ENCODE results near the gene CYBA. TPM values are rescaled to one million over a fixed set of nuclear protein-coding genes. Genes with fewer than 3 reads are reported as not detected.

Gene CYBA
- total RNA-seq, 1 donor from 2014 or later: 116 TPM

DNA sequence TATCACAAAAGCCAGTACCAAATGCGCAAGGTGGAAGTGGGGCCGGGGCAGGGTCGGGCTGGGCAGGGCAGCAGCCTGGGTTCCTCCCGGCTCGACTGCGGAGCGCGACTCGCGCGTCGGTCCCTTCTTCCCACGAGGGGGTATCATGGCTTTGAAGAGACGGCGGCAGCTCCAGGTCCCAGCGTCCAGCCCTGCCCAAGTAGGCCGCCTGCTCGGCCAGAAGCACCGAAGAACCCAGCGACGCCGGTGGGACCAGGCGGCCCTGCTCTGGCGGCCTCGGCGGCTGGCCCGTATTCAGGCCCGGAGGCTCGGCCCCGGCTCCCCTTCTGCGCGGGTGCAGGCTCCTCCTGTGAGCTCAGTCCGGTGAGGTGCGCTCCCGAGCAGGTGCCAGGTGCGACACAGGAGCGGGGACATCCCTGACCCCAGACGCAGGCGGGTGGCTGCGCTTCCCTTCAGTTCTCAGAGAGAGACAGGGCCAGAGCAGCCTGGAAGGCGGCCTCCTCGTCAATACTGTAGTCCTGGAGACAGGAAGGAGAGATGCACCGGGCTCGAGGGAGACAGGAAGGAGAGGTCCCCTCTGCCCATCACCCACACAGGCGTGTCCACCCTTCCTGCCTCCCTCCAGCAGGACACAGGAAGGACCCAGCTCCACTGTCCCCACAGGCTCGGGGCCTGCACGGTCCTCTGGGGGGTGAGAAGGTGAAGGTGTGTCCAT, 46.4 kb upstream of the CYBA start:
- H3K27me3 Mint-ChIP-seq (ENCODE audit: low read depth): no peaks in the 10 kb centered on the region
- no peaks in the 10 kb centered on the region for H3K36me3 Mint-ChIP-seq
- H3K4me1 Mint-ChIP-seq: no peaks in the 10 kb centered on the region
- H3K4me3 Mint-ChIP-seq: no peak overlapping the region
- DNase-seq (ENCODE audit: low spot score in 2 of 2, unreplicated experiment in 2 of 2): no peak
- no peak overlapping the region for H3K27ac Mint-ChIP-seq
- H3K9me3 Mint-ChIP-seq: no peaks in the 10 kb centered on the region
- TF ChIP-seq, protein P1, sequence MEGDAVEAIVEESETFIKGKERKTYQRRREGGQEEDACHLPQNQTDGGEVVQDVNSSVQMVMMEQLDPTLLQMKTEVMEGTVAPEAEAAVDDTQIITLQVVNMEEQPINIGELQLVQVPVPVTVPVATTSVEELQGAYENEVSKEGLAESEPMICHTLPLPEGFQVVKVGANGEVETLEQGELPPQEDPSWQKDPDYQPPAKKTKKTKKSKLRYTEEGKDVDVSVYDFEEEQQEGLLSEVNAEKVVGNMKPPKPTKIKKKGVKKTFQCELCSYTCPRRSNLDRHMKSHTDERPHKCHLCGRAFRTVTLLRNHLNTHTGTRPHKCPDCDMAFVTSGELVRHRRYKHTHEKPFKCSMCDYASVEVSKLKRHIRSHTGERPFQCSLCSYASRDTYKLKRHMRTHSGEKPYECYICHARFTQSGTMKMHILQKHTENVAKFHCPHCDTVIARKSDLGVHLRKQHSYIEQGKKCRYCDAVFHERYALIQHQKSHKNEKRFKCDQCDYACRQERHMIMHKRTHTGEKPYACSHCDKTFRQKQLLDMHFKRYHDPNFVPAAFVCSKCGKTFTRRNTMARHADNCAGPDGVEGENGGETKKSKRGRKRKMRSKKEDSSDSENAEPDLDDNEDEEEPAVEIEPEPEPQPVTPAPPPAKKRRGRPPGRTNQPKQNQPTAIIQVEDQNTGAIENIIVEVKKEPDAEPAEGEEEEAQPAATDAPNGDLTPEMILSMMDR (IDR thresholded peaks at IDR 0.05; ENCODE audit: unreplicated experiment): no peak

DNA sequence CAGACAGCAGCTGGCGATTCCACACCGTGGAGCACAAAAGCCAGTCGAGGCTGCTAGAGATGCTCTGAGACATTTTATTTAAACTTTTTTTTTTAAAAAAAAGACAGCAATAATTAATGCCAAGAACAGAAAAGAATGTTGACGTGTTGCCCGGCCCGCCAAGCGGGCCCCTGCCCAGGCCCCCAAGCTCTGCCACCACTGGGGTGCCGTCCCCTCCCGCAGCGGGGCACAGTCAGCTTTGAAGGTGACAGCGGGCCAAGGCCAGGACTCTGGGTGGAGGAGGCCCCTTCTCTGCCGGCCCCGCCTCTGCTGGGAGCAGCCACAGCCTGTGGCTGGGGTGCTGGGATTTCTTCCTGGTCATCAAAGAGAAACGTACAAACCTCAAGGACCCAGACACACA, 45.6 kb upstream of the CYBA start:
- Mint-ChIP-seq H3K27ac (no peak overlapping the region), H3K4me1 (no peaks in the 10 kb centered on the region), H3K36me3 (no peaks in the 10 kb centered on the region), H3K4me3 (no peak overlapping the region), H3K27me3 (ENCODE audit: low read depth) (no peaks in the 10 kb centered on the region), H3K9me3 (no peaks in the 10 kb centered on the region)
- no peak for DNase-seq (ENCODE audit: low spot score in 2 of 2, unreplicated experiment in 2 of 2)
- TF ChIP-seq, protein P1 (IDR thresholded peaks at IDR 0.05; ENCODE audit: unreplicated experiment): no peak

DNA sequence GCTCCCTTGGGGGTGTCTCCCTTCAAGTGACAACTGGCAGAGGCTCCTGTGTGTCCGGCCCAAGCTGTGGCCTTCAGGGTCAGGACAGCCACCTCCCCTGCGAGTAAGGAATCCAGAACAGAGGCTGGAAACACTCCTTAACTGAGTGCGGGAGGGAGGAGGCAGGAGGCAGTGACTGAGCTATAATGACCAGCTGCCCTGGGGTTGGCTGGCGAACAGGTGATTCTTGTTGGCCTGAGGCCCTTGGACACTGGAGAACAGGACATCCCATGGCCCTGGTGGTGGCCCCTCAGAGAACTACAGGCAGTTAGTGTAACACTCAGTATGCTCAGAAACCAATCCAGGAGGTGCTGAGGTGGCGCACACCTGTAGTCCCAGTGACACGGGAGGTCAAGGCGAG, 44.9 kb upstream of the CYBA start:
- DNase-seq (ENCODE audit: low spot score in 2 of 2, unreplicated experiment in 2 of 2): no peak
- H3K9me3 Mint-ChIP-seq: no peaks in the 10 kb centered on the region
- no peak overlapping the region for H3K4me3 Mint-ChIP-seq
- TF ChIP-seq, protein P1 (IDR thresholded peaks at IDR 0.05; ENCODE audit: unreplicated experiment): no peak
- no peaks in the 10 kb centered on the region for H3K36me3 Mint-ChIP-seq
- no peak overlapping the region for H3K27ac Mint-ChIP-seq
- H3K4me1 Mint-ChIP-seq: no peaks in the 10 kb centered on the region
- peaks cover 3% of the 10 kb centered on the region for H3K27me3 Mint-ChIP-seq (ENCODE audit: low read depth)

DNA sequence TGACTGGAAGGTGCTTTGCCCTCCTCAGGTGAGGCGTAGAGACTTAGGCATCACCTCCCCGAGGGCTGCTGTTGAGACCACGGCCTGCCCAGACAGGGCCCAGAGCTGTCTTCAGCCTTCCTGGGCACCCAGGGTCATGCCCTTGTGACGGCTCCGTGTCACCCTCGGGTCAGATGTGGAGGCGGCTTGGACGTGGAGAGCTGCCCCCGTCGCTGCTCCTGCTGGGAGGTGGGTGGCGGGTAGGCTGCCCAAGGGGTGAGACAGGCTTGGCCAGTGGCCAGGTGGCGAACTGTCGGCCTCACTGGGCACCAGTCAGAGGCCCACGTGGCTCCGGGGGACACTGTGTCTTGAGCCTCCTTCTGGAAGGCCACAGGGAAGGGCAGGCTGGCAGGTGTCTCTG, 44.4 kb upstream of the CYBA start:
- Mint-ChIP-seq H3K4me3 (no peak overlapping the region), H3K9me3 (no peaks in the 10 kb centered on the region), H3K36me3 (no peaks in the 10 kb centered on the region), H3K27me3 (ENCODE audit: low read depth) (peaks cover 8% of the 10 kb centered on the region), H3K4me1 (no peaks in the 10 kb centered on the region), H3K27ac (no peak overlapping the region)
- TF ChIP-seq, protein P1 (IDR thresholded peaks at IDR 0.05; ENCODE audit: unreplicated experiment): no peak
- DNase-seq (ENCODE audit: low spot score in 2 of 2, unreplicated experiment in 2 of 2): no peak

DNA sequence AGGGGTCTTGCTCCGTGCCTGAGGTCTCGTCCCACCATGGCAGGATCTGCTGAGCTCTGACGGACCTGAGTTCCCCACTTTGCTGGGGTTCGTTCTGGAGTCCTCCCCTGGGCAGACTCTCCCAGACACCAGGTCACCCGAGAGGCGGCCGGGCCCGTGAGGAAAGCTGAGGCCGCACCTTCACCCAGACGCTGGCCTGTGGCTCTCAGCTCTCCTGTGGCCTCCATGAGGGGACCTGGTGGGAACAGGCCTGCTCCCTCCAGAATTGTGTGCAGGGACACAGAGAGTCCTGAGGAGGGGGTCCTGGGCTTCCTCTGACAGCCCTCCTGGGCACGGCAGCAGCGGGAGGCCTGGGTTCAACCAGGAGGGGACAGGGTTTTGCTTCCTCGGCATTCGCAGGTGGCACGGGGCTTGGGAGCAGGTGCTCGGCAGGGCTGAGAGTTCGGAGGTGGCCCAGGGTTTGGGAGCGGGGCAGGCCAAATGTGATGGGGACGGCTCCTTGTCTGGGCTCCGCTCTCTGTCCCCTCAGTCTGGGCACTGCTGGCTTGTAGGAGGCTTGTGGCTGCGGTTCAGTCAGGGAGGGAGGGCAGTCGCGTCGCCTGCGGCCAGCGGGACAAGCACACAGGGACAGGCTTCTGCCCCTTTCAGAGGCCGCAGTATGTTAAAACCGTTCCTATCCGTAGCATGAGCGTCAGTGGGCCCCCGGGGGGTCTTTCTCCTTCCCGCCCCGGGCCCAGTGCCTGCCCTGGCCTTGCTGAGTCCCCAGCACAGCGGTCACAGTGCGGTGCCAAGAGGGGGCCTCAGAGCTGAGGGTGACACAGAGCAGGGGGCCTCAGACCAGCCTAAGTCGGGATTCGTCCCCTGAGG, 43.6 kb upstream of the CYBA start:
- H3K9me3 Mint-ChIP-seq: no peaks in the 10 kb centered on the region
- DNase-seq (ENCODE audit: low spot score in 2 of 2, unreplicated experiment in 2 of 2): no peak
- no peaks in the 10 kb centered on the region for H3K4me1 Mint-ChIP-seq
- no peak overlapping the region for H3K4me3 Mint-ChIP-seq
- H3K36me3 Mint-ChIP-seq: no peaks in the 10 kb centered on the region
- H3K27me3 Mint-ChIP-seq (ENCODE audit: low read depth): peaks cover 13% of the 10 kb centered on the region
- TF ChIP-seq, protein P1 (IDR thresholded peaks at IDR 0.05; ENCODE audit: unreplicated experiment): no peak
- no peak overlapping the region for H3K27ac Mint-ChIP-seq
